Loucy (cell line): ENCODE results near the gene EXTL1.
A peak's percentile ranks its signal among the peaks of the same experiment; 100 is the strongest.

Experiments
- H2AFZ ChIP-seq: fragments of 200-600 bp; sonication (generic); 2 replicates; pipeline ENCODE4 v1.6.0; 2016; ENCODE audit warnings: antibody characterized with exemption, mild to moderate bottlenecking, low read length, moderate library complexity
- H3F3A ChIP-seq: fragments of 200-600 bp; 2 replicates; pipeline ENCODE4 v1.6.0; 2016; ENCODE audit warnings: antibody characterized with exemption, low read depth, mild to moderate bottlenecking
- H3K27me3 ChIP-seq: fragments of 200-600 bp; sonication (generic); 2 replicates; pipeline ENCODE4 v1.6.1; 2014; ENCODE audit warnings: low read length, mild to moderate bottlenecking; ENCODE audit not compliant: insufficient read depth, poor library complexity, severe bottlenecking
- H3K36me3 ChIP-seq: fragments of 200-600 bp; sonication (generic); 2 replicates; pipeline ENCODE4 v1.6.1; 2016; ENCODE audit warnings: low read length; ENCODE audit not compliant: insufficient read depth
- H3K4me1 ChIP-seq: fragments of 200-600 bp; sonication (generic); 2 replicates; pipeline ENCODE4 v1.5.1; 2014; ENCODE audit warnings: low read length, mild to moderate bottlenecking; ENCODE audit not compliant: insufficient read depth, poor library complexity, severe bottlenecking
- H3K4me2 ChIP-seq: fragments of 200-600 bp; sonication (generic); 2 replicates; pipeline ENCODE4 v1.6.0; 2014; ENCODE audit warnings: antibody characterized with exemption, low read length, low read depth, mild to moderate bottlenecking; ENCODE audit not compliant: poor library complexity, severe bottlenecking
- H3K4me3 ChIP-seq: fragments of 200-600 bp; sonication (generic); 2 replicates; pipeline ENCODE4 v1.5.1; 2014; ENCODE audit warnings: low read length, mild to moderate bottlenecking, mixed read lengths; ENCODE audit not compliant: poor library complexity, severe bottlenecking
- H3K79me2 ChIP-seq: fragments of 200-600 bp; sonication (generic); 2 replicates; pipeline ENCODE4 v1.6.1; 2014; ENCODE audit warnings: low read length; ENCODE audit not compliant: insufficient read depth
- H3K9ac ChIP-seq: fragments of 200-600 bp; sonication (generic); 2 replicates; pipeline ENCODE4 v1.6.0; 2014; ENCODE audit warnings: mild to moderate bottlenecking, low read depth, low read length, moderate library complexity; ENCODE audit not compliant: poor library complexity, severe bottlenecking
- H3K9me2 ChIP-seq: fragments of 200-600 bp; sonication (generic); replicated peaks from 2 replicates; pipeline ENCODE4 v1.6.1; 2016; ENCODE audit warnings: low read depth, low read length, mixed read lengths
- H3K9me3 ChIP-seq: fragments of 200-600 bp; sonication (generic); 2 replicates; pipeline ENCODE4 v1.6.1; 2014; ENCODE audit warnings: mild to moderate bottlenecking, antibody characterized with exemption, low read length, low read depth; ENCODE audit not compliant: insufficient read depth
- H4K20me1 ChIP-seq: fragments of 200-600 bp; sonication (generic); 2 replicates; pipeline ENCODE4 v1.6.0; 2014; ENCODE audit warnings: antibody characterized with exemption, low read length, mild to moderate bottlenecking; ENCODE audit not compliant: insufficient read depth, poor library complexity, severe bottlenecking
- EZH2phosphoT487 ChIP-seq: fragments of 200-600 bp; IDR thresholded peaks from 2 replicates; pipeline ENCODE4 v1.6.1; 2018; ENCODE audit warnings: antibody characterized with exemption, mild to moderate bottlenecking, moderate library complexity, borderline replicate concordance
- TF ChIP-seq, protein P1 (sequence below): fragments of 200-600 bp; sonication (generic); conservative IDR thresholded peaks from 2 replicates; pipeline ENCODE4 v1.5.1; 2014; ENCODE audit warnings: mild to moderate bottlenecking, antibody characterized with exemption, low read length

Gene EXTL1

DNA sequence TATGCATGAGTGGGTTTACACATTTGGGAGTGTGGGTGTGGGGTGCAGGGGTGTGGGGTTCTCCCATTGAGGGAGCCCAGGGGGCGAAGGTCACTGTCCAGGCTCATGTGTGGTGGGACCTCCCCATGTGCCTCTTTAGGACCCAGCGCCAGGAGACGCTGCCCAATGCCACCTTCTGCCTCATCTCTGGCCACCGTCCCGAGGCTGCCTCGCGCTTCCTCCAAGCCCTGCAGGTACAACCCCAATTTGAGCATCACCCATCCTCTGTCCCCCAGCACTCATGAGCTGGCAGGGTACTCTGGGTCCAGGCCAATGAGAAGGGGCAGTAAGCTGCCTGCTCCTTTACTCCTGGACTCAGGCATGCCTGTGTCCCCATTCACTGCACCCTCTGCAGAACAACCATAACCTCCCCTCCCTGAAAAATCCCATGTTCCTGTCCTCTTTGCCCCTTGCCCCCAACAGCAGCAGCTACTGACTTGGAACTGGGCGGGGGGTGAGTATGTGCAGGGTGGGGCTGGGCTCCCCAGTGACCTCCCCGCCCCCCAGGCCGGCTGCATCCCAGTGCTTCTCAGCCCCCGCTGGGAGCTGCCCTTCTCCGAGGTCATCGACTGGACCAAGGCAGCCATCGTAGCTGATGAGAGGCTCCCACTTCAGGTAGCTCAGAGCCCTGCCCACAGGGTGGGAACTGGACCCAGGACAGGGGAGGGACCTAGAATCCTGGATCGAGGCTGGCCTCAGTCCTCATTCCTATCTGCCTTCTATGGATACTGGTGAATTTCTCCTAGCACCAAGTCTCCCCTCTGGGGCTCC, 7.7 kb downstream of the EXTL1 start:
- Histone ChIP-seq H3K36me3 (no peaks in the 10 kb centered on the region), H4K20me1 (no peaks in the 10 kb centered on the region), H3K4me2 (peak overlapping the region; percentile 9), H3K9ac (no peak overlapping the region), H3K27me3 (peaks cover under 1% of the 10 kb centered on the region), H3K79me2 (no peaks in the 10 kb centered on the region), H3F3A (no peaks in the 10 kb centered on the region), H3K4me3 (no peak overlapping the region), H3K9me2 (no peaks in the 10 kb centered on the region), H3K9me3 (no peaks in the 10 kb centered on the region), H3K4me1 (peaks cover 23% of the 10 kb centered on the region), H2AFZ (no peak overlapping the region)
- no peak for TF ChIP-seq EZH2phosphoT487
- TF ChIP-seq, protein P1, sequence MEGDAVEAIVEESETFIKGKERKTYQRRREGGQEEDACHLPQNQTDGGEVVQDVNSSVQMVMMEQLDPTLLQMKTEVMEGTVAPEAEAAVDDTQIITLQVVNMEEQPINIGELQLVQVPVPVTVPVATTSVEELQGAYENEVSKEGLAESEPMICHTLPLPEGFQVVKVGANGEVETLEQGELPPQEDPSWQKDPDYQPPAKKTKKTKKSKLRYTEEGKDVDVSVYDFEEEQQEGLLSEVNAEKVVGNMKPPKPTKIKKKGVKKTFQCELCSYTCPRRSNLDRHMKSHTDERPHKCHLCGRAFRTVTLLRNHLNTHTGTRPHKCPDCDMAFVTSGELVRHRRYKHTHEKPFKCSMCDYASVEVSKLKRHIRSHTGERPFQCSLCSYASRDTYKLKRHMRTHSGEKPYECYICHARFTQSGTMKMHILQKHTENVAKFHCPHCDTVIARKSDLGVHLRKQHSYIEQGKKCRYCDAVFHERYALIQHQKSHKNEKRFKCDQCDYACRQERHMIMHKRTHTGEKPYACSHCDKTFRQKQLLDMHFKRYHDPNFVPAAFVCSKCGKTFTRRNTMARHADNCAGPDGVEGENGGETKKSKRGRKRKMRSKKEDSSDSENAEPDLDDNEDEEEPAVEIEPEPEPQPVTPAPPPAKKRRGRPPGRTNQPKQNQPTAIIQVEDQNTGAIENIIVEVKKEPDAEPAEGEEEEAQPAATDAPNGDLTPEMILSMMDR: no peak

DNA sequence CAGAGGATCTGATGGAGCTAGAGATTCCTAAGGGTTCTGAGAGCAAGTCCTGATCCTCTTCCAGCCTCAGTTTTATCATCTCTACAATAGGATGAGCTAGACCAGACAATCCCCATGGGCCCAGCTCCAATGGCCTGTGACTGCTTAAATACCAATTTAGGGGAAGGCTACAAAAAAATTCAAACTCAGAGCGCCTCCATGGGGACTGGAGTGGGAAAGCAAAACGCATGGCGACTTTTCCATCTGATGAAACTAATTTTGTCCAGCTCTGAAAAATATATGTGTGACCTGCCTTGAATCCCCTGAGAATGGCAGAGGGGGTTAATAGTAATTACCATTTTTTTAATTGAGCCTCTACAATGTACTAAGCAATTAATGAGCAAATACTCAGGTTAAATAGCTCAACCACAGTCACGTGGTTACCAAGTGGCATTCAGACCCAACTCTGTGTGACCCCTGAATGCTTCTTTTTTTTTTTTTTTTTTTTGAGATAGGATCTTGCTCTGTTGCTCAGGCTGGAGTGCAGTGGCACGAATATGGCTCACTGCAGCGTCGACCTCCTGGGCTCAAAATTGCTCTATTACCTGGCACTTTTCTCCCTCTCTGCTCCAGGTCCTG, 8.4 kb downstream of the EXTL1 start:
- H3K9ac ChIP-seq: no peak overlapping the region
- H3K4me3 ChIP-seq: no peak overlapping the region
- no peaks in the 10 kb centered on the region for H4K20me1 ChIP-seq
- no peaks in the 10 kb centered on the region for H3K79me2 ChIP-seq
- H2AFZ ChIP-seq: no peak overlapping the region
- peaks cover 27% of the 10 kb centered on the region for H3K4me1 ChIP-seq
- TF ChIP-seq, protein P1: peak; percentile 57
- no peak for TF ChIP-seq EZH2phosphoT487
- H3K27me3 ChIP-seq: peaks cover 8% of the 10 kb centered on the region
- H3F3A ChIP-seq: no peaks in the 10 kb centered on the region
- H3K9me2 ChIP-seq: no peaks in the 10 kb centered on the region
- no peak overlapping the region for H3K4me2 ChIP-seq
- no peaks in the 10 kb centered on the region for H3K36me3 ChIP-seq
- no peaks in the 10 kb centered on the region for H3K9me3 ChIP-seq

DNA sequence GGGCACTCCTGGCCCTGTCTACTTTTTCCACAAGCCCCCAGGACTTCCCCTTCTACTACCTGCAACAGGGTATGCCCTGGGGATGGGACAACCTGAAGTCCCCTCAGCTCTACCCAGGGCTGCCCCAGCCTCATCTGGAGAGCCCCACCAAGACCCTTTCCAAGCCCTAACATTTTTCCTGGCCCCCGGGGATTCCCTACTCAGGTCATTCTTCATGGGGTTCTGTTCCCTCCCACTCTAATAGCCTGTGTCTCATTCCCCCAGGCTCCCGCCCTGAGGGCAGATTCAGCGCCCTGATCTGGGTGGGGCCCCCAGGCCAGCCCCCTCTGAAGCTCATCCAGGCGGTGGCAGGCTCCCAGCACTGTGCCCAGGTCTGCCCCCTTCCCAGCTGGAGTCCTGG, 9.6 kb downstream of the EXTL1 start:
- no peaks in the 10 kb centered on the region for H3K36me3 ChIP-seq
- no peaks in the 10 kb centered on the region for H4K20me1 ChIP-seq
- peaks cover 8% of the 10 kb centered on the region for H3K27me3 ChIP-seq
- peaks cover 34% of the 10 kb centered on the region for H3K4me1 ChIP-seq
- no peaks in the 10 kb centered on the region for H3K9me3 ChIP-seq
- no peak overlapping the region for H3K4me2 ChIP-seq
- no peak overlapping the region for H3K4me3 ChIP-seq
- H3K9ac ChIP-seq: no peak overlapping the region
- TF ChIP-seq, protein P1: no peak
- no peak for TF ChIP-seq EZH2phosphoT487
- H2AFZ ChIP-seq: no peak overlapping the region
- H3K79me2 ChIP-seq: no peaks in the 10 kb centered on the region
- no peaks in the 10 kb centered on the region for H3F3A ChIP-seq
- H3K9me2 ChIP-seq: no peaks in the 10 kb centered on the region
